SK-N-SH (cell line): Measurements from ENCODE around the gene KRTAP20-4. TPM values are rescaled to one million over a fixed set of nuclear protein-coding genes. Genes with fewer than 3 reads are reported as not detected.

Experiments used
- CTCF ChIA-PET: fragments of 300-600, 350-600 bp; formaldehyde crosslinking; extraction: SDS; loops from one replicate; lab custom pipeline; 2021; lab: Yijun Ruan, JAX
- POLR2A ChIA-PET: fragments of 350-600 bp; sonication (Branson Sonifier 250); formaldehyde crosslinking; extraction: SDS; loops from one replicate; lab custom pipeline; 2020; ENCODE audit warnings: antibody characterized with exemption, inconsistent platforms; lab: Yijun Ruan, JAX
- DNase-seq: peaks from one replicate; pipeline ENCODE4 v3.0.0; 2012
- H2AFZ ChIP-seq: fragments of 200-600 bp; sonication (generic); 2 replicates; pipeline ENCODE4 v1.8.1; 2016; ENCODE audit warnings: antibody characterized with exemption, mild to moderate bottlenecking, low read depth
- H3F3A ChIP-seq: fragments of 200-600 bp; sonication (generic); replicated peaks from 2 replicates; pipeline ENCODE3; 2016; ENCODE audit warnings: antibody characterized with exemption, mild to moderate bottlenecking; ENCODE audit not compliant: insufficient read depth
- H3K27ac ChIP-seq, 2 experiments: fragments of 200-500 bp in 1 of 2; fragments of 200-600 bp in 1 of 2; sonication (Bioruptor generic) in 1 of 2; sonication (generic), shearing (Covaris generic) in 1 of 2; 2 replicates each; pipeline versions ENCODE4 v1.5.1 to v1.6.1; 2014 to 2016; ENCODE audit warnings: low read depth in 2 of 2, inconsistent platforms in 1 of 2, low read length in 1 of 2, mild to moderate bottlenecking in 1 of 2, mixed read lengths in 1 of 2
- H3K27me3 ChIP-seq: fragments of 200-600 bp; sonication (generic), shearing (Covaris generic); 2 replicates; pipeline ENCODE4 v1.6.1; 2016; ENCODE audit warnings: mixed run types; ENCODE audit not compliant: insufficient read depth
- H3K36me3 ChIP-seq, 2 experiments: fragments of 200-500 bp in 1 of 2; fragments of 200-600 bp in 1 of 2; sonication (Bioruptor generic) in 1 of 2; sonication (generic) in 1 of 2; replicated peaks in 1 of 2; 2 replicates each; pipeline versions ENCODE3 to v1.5.1; 2014 to 2016; ENCODE audit warnings: low read length in 1 of 2, mild to moderate bottlenecking in 1 of 2; ENCODE audit not compliant: insufficient read depth in 2 of 2, control insufficient read depth in 1 of 2
- H3K4me1 ChIP-seq, 2 experiments: fragments of 200-500 bp in 1 of 2; fragments of 200-600 bp in 1 of 2; sonication (Bioruptor generic) in 1 of 2; sonication (generic), shearing (Covaris generic) in 1 of 2; 2 replicates each; pipeline versions ENCODE4 v1.5.1 to v1.6.1; 2014 to 2016; ENCODE audit warnings: low read depth in 1 of 2, low read length in 1 of 2, mixed run types in 1 of 2; ENCODE audit not compliant: insufficient read depth in 2 of 2, control insufficient read depth in 1 of 2
- H3K4me2 ChIP-seq: fragments of 200-600 bp; sonication (generic), shearing (Covaris generic); 2 replicates; pipeline ENCODE4 v1.6.1; 2017; ENCODE audit warnings: mixed run types
- H3K4me3 ChIP-seq, 2 experiments: fragments of 200-500 bp in 1 of 2; fragments of 200-600 bp in 1 of 2; sonication (Bioruptor generic) in 1 of 2; sonication (generic), shearing (Covaris generic) in 1 of 2; 2 replicates each; pipeline versions ENCODE4 v1.5.1 to v1.8.1; 2014 to 2016; ENCODE audit warnings: low read depth in 2 of 2, inconsistent platforms in 1 of 2, low read length in 1 of 2, mild to moderate bottlenecking in 1 of 2, mixed read lengths in 1 of 2, moderate library complexity in 1 of 2
- H3K79me2 ChIP-seq: fragments of 200-600 bp; sonication (generic); 2 replicates; pipeline ENCODE4 v1.8.1; 2017; ENCODE audit warnings: mild to moderate bottlenecking; ENCODE audit not compliant: insufficient read depth
- H3K9ac ChIP-seq: fragments of 200-600 bp; sonication (generic); 2 replicates; pipeline ENCODE4 v1.6.1; 2017; ENCODE audit warnings: mixed run types
- H3K9me2 ChIP-seq: fragments of 200-600 bp; sonication (generic); 2 replicates; pipeline ENCODE4 v1.6.1; 2017; ENCODE audit warnings: mixed run types
- H3K9me3 ChIP-seq: fragments of 200-600 bp; sonication (generic); 2 replicates; pipeline ENCODE4 v1.6.1; 2017; ENCODE audit warnings: mixed run types, mild to moderate bottlenecking, moderate library complexity
- H4K20me1 ChIP-seq: fragments of 200-600 bp; sonication (generic); 2 replicates; pipeline ENCODE4 v1.6.1; 2017; ENCODE audit warnings: mild to moderate bottlenecking, mixed run types; ENCODE audit not compliant: insufficient read depth
- EZH2phosphoT487 ChIP-seq: fragments of 200-600 bp; sonication (generic); IDR thresholded peaks from 2 replicates; pipeline ENCODE4 v1.6.1; 2017; ENCODE audit warnings: low read depth, mixed run types, mild to moderate bottlenecking, antibody characterized with exemption, moderate library complexity, borderline replicate concordance
- JUND ChIP-seq: IDR thresholded peaks from 2 replicates; pipeline ENCODE4 v1.4.0; 2012
- MEF2A ChIP-seq: IDR thresholded peaks from 2 replicates; pipeline ENCODE4 v1.4.0; 2012; ENCODE audit warnings: low read depth, borderline replicate concordance
- NFIC ChIP-seq: IDR thresholded peaks from 2 replicates; pipeline ENCODE4 v1.4.0; 2012; ENCODE audit warnings: borderline replicate concordance
- RCOR1 ChIP-seq: fragments of 150-350 bp; IDR thresholded peaks from 2 replicates; pipeline ENCODE4 v1.6.1; 2017; ENCODE audit warnings: antibody characterized with exemption, low read length
- RFX5 ChIP-seq: IDR thresholded peaks from 2 replicates; pipeline ENCODE4 v1.6.1; 2012; ENCODE audit warnings: mild to moderate bottlenecking, improper control_type of control experiment, low read length
- RXRA ChIP-seq: IDR thresholded peaks from 2 replicates; pipeline ENCODE4 v1.4.0; 2012; ENCODE audit warnings: low read depth, mild to moderate bottlenecking, borderline replicate concordance
- SIN3A ChIP-seq: IDR thresholded peaks from 2 replicates; pipeline ENCODE4 v1.6.1; 2012; ENCODE audit warnings: low read depth, mild to moderate bottlenecking, low read length, moderate library complexity, borderline replicate concordance
- TAF1 ChIP-seq: IDR thresholded peaks from 2 replicates; pipeline ENCODE4 v1.6.1; 2012; ENCODE audit warnings: low read depth, mild to moderate bottlenecking, low read length, moderate library complexity, borderline replicate concordance
- TCF12 ChIP-seq: IDR thresholded peaks from 2 replicates; pipeline ENCODE4 v1.4.0; 2012
- YY1 ChIP-seq: IDR thresholded peaks from 2 replicates; pipeline ENCODE4 v1.4.0; 2012; ENCODE audit warnings: low read depth, mild to moderate bottlenecking
- WGBS: methylation state at CpG from one replicate; pipeline ENCODE4 v1.1.6; 2017; ENCODE audit warnings: low lambda C conversion rate; 5-methylcytosine and 5-hydroxymethylcytosine counted together
- polyA plus RNA-seq, 3 experiments: library from polyadenylated mRNA; depleted of rRNA; stranded (reverse); fragments of >200 nt; gene quantifications; 2 replicates each; pipeline ENCODE4 v1.2.3, GENCODE V29; 2012
- TF ChIP-seq, protein P1 (sequence below): IDR thresholded peaks from 2 replicates; pipeline ENCODE4 v1.6.1; 2012; ENCODE audit warnings: mild to moderate bottlenecking, low read depth, low read length, moderate library complexity
- TF ChIP-seq, protein P2 (sequence below): fragments of 150-350 bp; IDR thresholded peaks from 2 replicates; pipeline ENCODE4 v1.6.1; 2016; ENCODE audit warnings: mild to moderate bottlenecking, low read depth, low read length
- TF ChIP-seq, protein P3 (sequence below): fragments of 200-600 bp; sonication (generic); IDR thresholded peaks from 2 replicates; pipeline ENCODE4 v1.6.1; 2017; ENCODE audit warnings: antibody characterized with exemption, mild to moderate bottlenecking, moderate library complexity

The KRTAP20-4 gene
- polyA plus RNA-seq, 1 of the 3 experiments (the other 2 are of a cell fraction) = not detected

- TF ChIP-seq, protein P1, sequence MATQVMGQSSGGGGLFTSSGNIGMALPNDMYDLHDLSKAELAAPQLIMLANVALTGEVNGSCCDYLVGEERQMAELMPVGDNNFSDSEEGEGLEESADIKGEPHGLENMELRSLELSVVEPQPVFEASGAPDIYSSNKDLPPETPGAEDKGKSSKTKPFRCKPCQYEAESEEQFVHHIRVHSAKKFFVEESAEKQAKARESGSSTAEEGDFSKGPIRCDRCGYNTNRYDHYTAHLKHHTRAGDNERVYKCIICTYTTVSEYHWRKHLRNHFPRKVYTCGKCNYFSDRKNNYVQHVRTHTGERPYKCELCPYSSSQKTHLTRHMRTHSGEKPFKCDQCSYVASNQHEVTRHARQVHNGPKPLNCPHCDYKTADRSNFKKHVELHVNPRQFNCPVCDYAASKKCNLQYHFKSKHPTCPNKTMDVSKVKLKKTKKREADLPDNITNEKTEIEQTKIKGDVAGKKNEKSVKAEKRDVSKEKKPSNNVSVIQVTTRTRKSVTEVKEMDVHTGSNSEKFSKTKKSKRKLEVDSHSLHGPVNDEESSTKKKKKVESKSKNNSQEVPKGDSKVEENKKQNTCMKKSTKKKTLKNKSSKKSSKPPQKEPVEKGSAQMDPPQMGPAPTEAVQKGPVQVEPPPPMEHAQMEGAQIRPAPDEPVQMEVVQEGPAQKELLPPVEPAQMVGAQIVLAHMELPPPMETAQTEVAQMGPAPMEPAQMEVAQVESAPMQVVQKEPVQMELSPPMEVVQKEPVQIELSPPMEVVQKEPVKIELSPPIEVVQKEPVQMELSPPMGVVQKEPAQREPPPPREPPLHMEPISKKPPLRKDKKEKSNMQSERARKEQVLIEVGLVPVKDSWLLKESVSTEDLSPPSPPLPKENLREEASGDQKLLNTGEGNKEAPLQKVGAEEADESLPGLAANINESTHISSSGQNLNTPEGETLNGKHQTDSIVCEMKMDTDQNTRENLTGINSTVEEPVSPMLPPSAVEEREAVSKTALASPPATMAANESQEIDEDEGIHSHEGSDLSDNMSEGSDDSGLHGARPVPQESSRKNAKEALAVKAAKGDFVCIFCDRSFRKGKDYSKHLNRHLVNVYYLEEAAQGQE = no peak
- TF ChIP-seq TCF12 = no peak
- TF ChIP-seq RCOR1 = no peak
- TF ChIP-seq TAF1 = no peak
- TF ChIP-seq RFX5 = no peak
- TF ChIP-seq, protein P2, sequence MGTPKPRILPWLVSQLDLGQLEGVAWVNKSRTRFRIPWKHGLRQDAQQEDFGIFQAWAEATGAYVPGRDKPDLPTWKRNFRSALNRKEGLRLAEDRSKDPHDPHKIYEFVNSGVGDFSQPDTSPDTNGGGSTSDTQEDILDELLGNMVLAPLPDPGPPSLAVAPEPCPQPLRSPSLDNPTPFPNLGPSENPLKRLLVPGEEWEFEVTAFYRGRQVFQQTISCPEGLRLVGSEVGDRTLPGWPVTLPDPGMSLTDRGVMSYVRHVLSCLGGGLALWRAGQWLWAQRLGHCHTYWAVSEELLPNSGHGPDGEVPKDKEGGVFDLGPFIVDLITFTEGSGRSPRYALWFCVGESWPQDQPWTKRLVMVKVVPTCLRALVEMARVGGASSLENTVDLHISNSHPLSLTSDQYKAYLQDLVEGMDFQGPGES = no peak
- no peak for TF ChIP-seq RXRA
- TF ChIP-seq, all 33 proteins: peak for 0
Observed at GRCh38 chr21:30577766-30578165, 42.7 kb upstream of the KRTAP20-4 start (continued).

GRCh38 chr21:30579346-30579745 is 41.1 kb upstream of the KRTAP20-4 start:
- no peaks in the 10 kb centered on the region for H3F3A ChIP-seq
- H3K27ac ChIP-seq = no peak overlapping the region
- ChIA-PET POLR2A (no interaction called here), CTCF (no interaction called here)
- no peaks in the 10 kb centered on the region for H3K4me1 ChIP-seq
- no peak for DNase-seq
- WGBS = 0% methylated on average over 1 of the region's 1 CpG
- no peaks in the 10 kb centered on the region for H3K9me3 ChIP-seq
- no peak overlapping the region for H2AFZ ChIP-seq
- no peaks in the 10 kb centered on the region for H4K20me1 ChIP-seq
- no peaks in the 10 kb centered on the region for H3K36me3 ChIP-seq
- TF ChIP-seq SIN3A = no peak
- TF ChIP-seq TAF1 = no peak
- TF ChIP-seq, protein P3, sequence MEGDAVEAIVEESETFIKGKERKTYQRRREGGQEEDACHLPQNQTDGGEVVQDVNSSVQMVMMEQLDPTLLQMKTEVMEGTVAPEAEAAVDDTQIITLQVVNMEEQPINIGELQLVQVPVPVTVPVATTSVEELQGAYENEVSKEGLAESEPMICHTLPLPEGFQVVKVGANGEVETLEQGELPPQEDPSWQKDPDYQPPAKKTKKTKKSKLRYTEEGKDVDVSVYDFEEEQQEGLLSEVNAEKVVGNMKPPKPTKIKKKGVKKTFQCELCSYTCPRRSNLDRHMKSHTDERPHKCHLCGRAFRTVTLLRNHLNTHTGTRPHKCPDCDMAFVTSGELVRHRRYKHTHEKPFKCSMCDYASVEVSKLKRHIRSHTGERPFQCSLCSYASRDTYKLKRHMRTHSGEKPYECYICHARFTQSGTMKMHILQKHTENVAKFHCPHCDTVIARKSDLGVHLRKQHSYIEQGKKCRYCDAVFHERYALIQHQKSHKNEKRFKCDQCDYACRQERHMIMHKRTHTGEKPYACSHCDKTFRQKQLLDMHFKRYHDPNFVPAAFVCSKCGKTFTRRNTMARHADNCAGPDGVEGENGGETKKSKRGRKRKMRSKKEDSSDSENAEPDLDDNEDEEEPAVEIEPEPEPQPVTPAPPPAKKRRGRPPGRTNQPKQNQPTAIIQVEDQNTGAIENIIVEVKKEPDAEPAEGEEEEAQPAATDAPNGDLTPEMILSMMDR = no peak
- no peak for TF ChIP-seq RXRA
- TF ChIP-seq TCF12 = no peak
- no peak for TF ChIP-seq JUND
- TF ChIP-seq NFIC = no peak
- TF ChIP-seq MEF2A = no peak
- TF ChIP-seq EZH2phosphoT487 = no peak
- TF ChIP-seq YY1 = no peak
- H3K4me2 ChIP-seq = no peak overlapping the region
- H3K79me2 ChIP-seq = no peaks in the 10 kb centered on the region
- no peak overlapping the region for H3K9ac ChIP-seq
- H3K9me2 ChIP-seq = no peaks in the 10 kb centered on the region
- no peak overlapping the region for H3K4me3 ChIP-seq
- no peaks in the 10 kb centered on the region; the same call in 1 of the 2 replicates for H3K27me3 ChIP-seq
